HepG2 (cell line): Measurements from ENCODE around the gene ST6GAL2. TPM values are rescaled to one million over a fixed set of nuclear protein-coding genes. Genes with fewer than 3 reads are reported as not detected.

Experiments
- ATAC-seq: fragments of 200-7000 bp; cut with Tn5 transposase; 3 replicates; pipeline ENCODE4 v1.9.1; 2020; ENCODE audit warnings: mild to moderate bottlenecking, moderate library complexity
- BruUV-seq: library from RNA; stranded (reverse); fragments of 400-500 nt; replicated peaks from 2 replicates; lab custom pipeline; 2021; lab: Mats Ljungman, UMichigan
- CTCF ChIA-PET: fragments of 300-600 bp; formaldehyde crosslinking; extraction: SDS; loops from one replicate; lab custom pipeline; 2021; ENCODE audit warnings: low total read pairs, inconsistent platforms, low intra/inter-chr PET ratio; lab: Yijun Ruan, JAX
- POLR2A ChIA-PET: fragments of 350-600 bp; sonication (Branson Sonifier 250); formaldehyde crosslinking; loops from one replicate; lab custom pipeline; 2020; ENCODE audit warnings: antibody characterized with exemption, inconsistent platforms; lab: Yijun Ruan, JAX
- DNase-seq: peaks from one replicate; pipeline ENCODE4 v3.0.0-alpha.2; 2015; ENCODE audit warnings: low spot score
- FAIRE-seq: peaks from 3 replicates; lab custom pipeline; 2011; peaks lifted over from hg19 to GRCh38; lab: Jason Lieb, UNC
- H2AFZ ChIP-seq: one replicate; pipeline ENCODE4 v1.6.1; 2011; ENCODE audit warnings: low read length, inconsistent platforms
- H3K27ac ChIP-seq: fragments of 300-600 bp; 3 replicates; pipeline ENCODE4 v1.8.0; 2011; ENCODE audit warnings: mixed run types, mild to moderate bottlenecking, mixed read lengths, low read length, inconsistent platforms; ENCODE audit not compliant: insufficient read depth; ENCODE audit errors: extremely low read length
- H3K27me3 ChIP-seq, 2 experiments: fragments of 200-600 bp in 1 of 2; 2 replicates in 1 of 2; 3 replicates in 1 of 2; pipeline versions ENCODE4 v1.6.0 to v1.8.0; 2011; ENCODE audit warnings: low read length in 2 of 2, mild to moderate bottlenecking in 2 of 2, moderate library complexity in 2 of 2, inconsistent platforms in 1 of 2; ENCODE audit not compliant: insufficient read depth in 2 of 2, control insufficient read depth in 1 of 2
- H3K36me3 ChIP-seq, 2 experiments: fragments of 200-600 bp in 1 of 2; replicated peaks in 1 of 2; 2 replicates in 1 of 2; 3 replicates in 1 of 2; pipeline versions ENCODE4 v1.5.1 to v1.8.0; 2011; ENCODE audit warnings: low read length in 2 of 2, inconsistent platforms in 1 of 2; ENCODE audit not compliant: insufficient read depth in 2 of 2, control insufficient read depth in 1 of 2
- H3K4me1 ChIP-seq: 2 replicates; pipeline ENCODE4 v1.5.1; 2012; ENCODE audit warnings: low read length, inconsistent platforms; ENCODE audit not compliant: insufficient read depth
- H3K4me2 ChIP-seq: 2 replicates; pipeline ENCODE4 v1.6.0; 2011; ENCODE audit warnings: low read depth, low read length, inconsistent platforms
- H3K4me3 ChIP-seq, 3 experiments: fragments of 200-600 bp in 1 of 3; sonication (generic), shearing (Covaris generic) in 1 of 3; replicated peaks in 1 of 3; 2 replicates each; pipeline ENCODE4 v1.5.1; 2011 to 2016; ENCODE audit warnings: low read length in 3 of 3, inconsistent platforms in 2 of 3, low read depth in 2 of 3, mild to moderate bottlenecking in 2 of 3, control low read depth in 1 of 3, mixed read lengths in 1 of 3; ENCODE audit not compliant: insufficient read depth in 1 of 3
- H3K79me2 ChIP-seq: one replicate; pipeline ENCODE4 v1.6.1; 2011; ENCODE audit warnings: low read length, inconsistent platforms; ENCODE audit not compliant: insufficient read depth
- H3K9ac ChIP-seq: 2 replicates; pipeline ENCODE4 v1.6.0; 2011; ENCODE audit warnings: mild to moderate bottlenecking, low read depth, low read length, inconsistent platforms; ENCODE audit not compliant: insufficient read depth
- H3K9me3 ChIP-seq: 2 replicates; pipeline ENCODE4 v1.5.1; 2012; ENCODE audit warnings: mild to moderate bottlenecking, low read length
- H4K20me1 ChIP-seq: 2 replicates; pipeline ENCODE4 v1.6.0; 2011; ENCODE audit warnings: inconsistent platforms, mild to moderate bottlenecking, low read length, moderate library complexity; ENCODE audit not compliant: insufficient read depth
- ATF3 ChIP-seq: sonication (generic); formaldehyde crosslinking; IDR thresholded peaks from 2 replicates; pipeline ENCODE4 v1.4.0; 2020; ENCODE audit warnings: missing genetic modification reagents
- CBX2 ChIP-seq, 2 experiments: fragments of 200-600 bp in 1 of 2; sonication (generic); formaldehyde crosslinking in 1 of 2; IDR thresholded peaks; 2 replicates each; pipeline versions ENCODE4 v1.7.0 to v1.8.1; 2018 to 2022; ENCODE audit warnings: low read depth in 2 of 2, low read length in 1 of 2, mild to moderate bottlenecking in 1 of 2, missing genetic modification reagents in 1 of 2
- KAT2B ChIP-seq: fragments of 150-350 bp; IDR thresholded peaks from 2 replicates; pipeline ENCODE4 v1.6.1; 2014; ENCODE audit warnings: low read depth, low read length, borderline replicate concordance
- KIAA2018 ChIP-seq: sonication (generic); formaldehyde crosslinking; IDR thresholded peaks from 2 replicates; pipeline ENCODE4 v1.5.0; 2020; ENCODE audit warnings: mild to moderate bottlenecking, missing genetic modification reagents, borderline replicate concordance
- MYNN ChIP-seq: sonication (generic); formaldehyde crosslinking; IDR thresholded peaks from 2 replicates; pipeline ENCODE4 v1.4.0; 2020; ENCODE audit warnings: mild to moderate bottlenecking, low read depth, missing genetic modification reagents
- NCOA5 ChIP-seq: sonication (generic); formaldehyde crosslinking; IDR thresholded peaks from 2 replicates; pipeline ENCODE4 v1.4.0; 2020; ENCODE audit warnings: missing genetic modification reagents
- PHF21A ChIP-seq: sonication (generic); formaldehyde crosslinking; IDR thresholded peaks from 2 replicates; pipeline ENCODE4 v1.5.0; 2020; ENCODE audit warnings: mild to moderate bottlenecking, missing genetic modification reagents
- SMC3 ChIP-seq: IDR thresholded peaks from 2 replicates; pipeline ENCODE4 v1.6.1; 2011; ENCODE audit warnings: low read length, improper control_type of control experiment
- ZBTB7B ChIP-seq: sonication (generic); formaldehyde crosslinking; IDR thresholded peaks from 2 replicates; pipeline ENCODE4 v1.4.0; 2020; ENCODE audit warnings: missing genetic modification reagents
- ZFP1 ChIP-seq: IDR thresholded peaks from 2 replicates; pipeline ENCODE4 v1.6.1; 2016
- ZNF367 ChIP-seq: sonication (generic); formaldehyde crosslinking; IDR thresholded peaks from 2 replicates; pipeline ENCODE4 v1.4.0; 2020; ENCODE audit warnings: missing genetic modification reagents, borderline replicate concordance
- ZNF839 ChIP-seq: sonication (generic); formaldehyde crosslinking; IDR thresholded peaks from 2 replicates; pipeline ENCODE4 v1.4.0; 2020; ENCODE audit warnings: missing genetic modification reagents, mild to moderate bottlenecking, borderline replicate concordance
- ZUFSP ChIP-seq: sonication (generic); formaldehyde crosslinking; IDR thresholded peaks from 2 replicates; pipeline ENCODE4 v1.9.0; 2021; ENCODE audit warnings: missing genetic modification reagents, mild to moderate bottlenecking, borderline replicate concordance
- WGBS: methylation state at CpG from one replicate; pipeline ENCODE4 v1.1.6; 2017; ENCODE audit warnings: low lambda C conversion rate; 5-methylcytosine and 5-hydroxymethylcytosine counted together
- in situ Hi-C: cut with HindIII; loops from 2 replicates; pipeline ENCODE4 v1.10.0; 2017; ENCODE audit warnings: low pct_unique_long_range_greater_than_20kb; ENCODE audit not compliant: extremely low pct_ligation_motif_present
- intact Hi-C: fragments of 100-400 bp; cut with micrococcal nuclease; formaldehyde crosslinking; loops from one replicate; pipeline ENCODE4 v1.10.0; 2022; ENCODE audit not compliant: unreplicated experiment
- polyA plus RNA-seq, 8 experiments: library from polyadenylated mRNA; depleted of rRNA in 3 of 8; stranded (reverse) in 7 of 8; unstranded in 1 of 8; fragments of >200 nt; fragmentation: Illumina TruSeq in 4 of 8; extraction: Trizol in 4 of 8; gene quantifications; 2 replicates each; pipeline versions ENCODE4 v1.2.1 to v1.2.3, GENCODE V29; 2011 to 2016; ENCODE audit warnings: low read depth in 4 of 8, missing spikeins in 1 of 8, mixed read lengths in 1 of 8; ENCODE audit not compliant: insufficient read depth in 1 of 8
- total RNA-seq, 5 experiments: library from RNA; depleted of rRNA; stranded (reverse); fragments of >200 nt; fragmentation: Illumina TruSeq; extraction: Trizol; gene quantifications; 2 replicates each; pipeline ENCODE4 v1.2.3, GENCODE V29; 2016; ENCODE audit warnings: low read depth in 1 of 5

ST6GAL2 gene
- total and polyA plus RNA-seq, 2 of the 13 experiments (the other 11 are each of a cell fraction or from before 2014, with no cell fraction given) = not detected

- Histone ChIP-seq H3K9ac (no peak overlapping the region), H3K4me3 (no peak overlapping the region), H3K4me2 (no peak overlapping the region), H3K36me3 (no peaks in the 10 kb centered on the region), H3K4me1 (no peaks in the 10 kb centered on the region), H3K79me2 (no peaks in the 10 kb centered on the region), H3K27ac (no peak overlapping the region), H4K20me1 (no peaks in the 10 kb centered on the region), H3K9me3 (peaks cover 12% of the 10 kb centered on the region; the same call in 1 of the 2 replicates), H2AFZ (no peak overlapping the region), H3K27me3 (no peaks in the 10 kb centered on the region)
- no peak for FAIRE-seq
- in situ Hi-C loops = no loop called here
- TF ChIP-seq ZUFSP = no peak
- no peak for TF ChIP-seq ATF3 (CRISPR knock-in tag)
- TF ChIP-seq ZFP1 = no peak
- no peak for TF ChIP-seq CBX2 (IDR thresholded peaks at IDR 0.05; ENCODE audit: low read depth, low read length)
- TF ChIP-seq CBX2 (CRISPR knock-in tag; IDR thresholded peaks at IDR 0.05; ENCODE audit: low read depth) = no peak
- no peak for TF ChIP-seq MYNN
- no peak for TF ChIP-seq NCOA5
- TF ChIP-seq ZNF367 (CRISPR knock-in tag) = no peak
- TF ChIP-seq PHF21A (CRISPR knock-in tag) = no peak
- TF ChIP-seq KIAA2018 (CRISPR knock-in tag) = no peak
- TF ChIP-seq ZBTB7B (CRISPR knock-in tag) = no peak
- no peak for TF ChIP-seq ZNF839 (CRISPR knock-in tag)
- TF ChIP-seq SMC3 = no peak
- TF ChIP-seq KAT2B = no peak
- BruUV-seq = no TSS peak
- no peak for DNase-seq
- ATAC-seq = no peak
- 2% methylated on average over 3 of the region's 3 CpGs for WGBS
- POLR2A ChIA-PET = no interaction called here
- intact Hi-C loops = no loop called here
- CTCF ChIA-PET = no interaction called here
Measured at GRCh38 chr2:106932644-106933043, 46.7 kb upstream of the ST6GAL2 start.
